Measurements from ENCODE around the gene PSME1.

- TF ChIP-seq CTCF (IDR thresholded peaks at IDR 0.05) (no peak), POLR2A (IDR thresholded peaks at IDR 0.05) (no peak)
Observed at GRCh38 chr14:24156840-24157239, 20.8 kb downstream of the PSME1 start.
